Measurements from ENCODE around the gene ATMIN. TPM values are rescaled to one million over a fixed set of nuclear protein-coding genes. Genes with fewer than 3 reads are reported as not detected.

The ATMIN gene
- total RNA-seq, 1 donor from 2014 or later, result 51.4 TPM

DNA sequence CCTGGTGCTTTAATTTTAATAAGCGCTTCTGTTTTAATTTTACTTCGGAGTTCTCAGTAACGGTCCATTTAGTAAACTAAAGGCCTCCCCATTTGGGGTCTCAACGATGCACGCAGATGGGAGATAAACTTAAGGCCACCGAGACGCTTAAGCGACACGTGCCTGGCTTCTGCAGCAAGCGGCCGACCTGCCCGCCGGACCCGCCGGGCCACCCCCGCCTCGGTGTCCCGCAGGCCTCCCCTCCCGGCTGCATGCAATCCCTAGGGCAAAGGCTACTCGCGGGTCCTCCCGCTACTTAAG, 60.0 kb downstream of the ATMIN start:
- DNase-seq (ENCODE audit: low read depth, low spot score), result no peak
- Mint-ChIP-seq H3K36me3 (ENCODE audit: low read depth) (peaks cover 2% of the 10 kb centered on the region), H3K4me3 (peak overlapping the region; percentile 87), H3K27ac (ENCODE audit: unreplicated experiment) (no peak overlapping the region), H3K9me3 (peaks cover 3% of the 10 kb centered on the region), H3K4me1 (peaks cover 24% of the 10 kb centered on the region), H3K27me3 (ENCODE audit: low read depth) (no peaks in the 10 kb centered on the region)
- TF ChIP-seq, protein P1, sequence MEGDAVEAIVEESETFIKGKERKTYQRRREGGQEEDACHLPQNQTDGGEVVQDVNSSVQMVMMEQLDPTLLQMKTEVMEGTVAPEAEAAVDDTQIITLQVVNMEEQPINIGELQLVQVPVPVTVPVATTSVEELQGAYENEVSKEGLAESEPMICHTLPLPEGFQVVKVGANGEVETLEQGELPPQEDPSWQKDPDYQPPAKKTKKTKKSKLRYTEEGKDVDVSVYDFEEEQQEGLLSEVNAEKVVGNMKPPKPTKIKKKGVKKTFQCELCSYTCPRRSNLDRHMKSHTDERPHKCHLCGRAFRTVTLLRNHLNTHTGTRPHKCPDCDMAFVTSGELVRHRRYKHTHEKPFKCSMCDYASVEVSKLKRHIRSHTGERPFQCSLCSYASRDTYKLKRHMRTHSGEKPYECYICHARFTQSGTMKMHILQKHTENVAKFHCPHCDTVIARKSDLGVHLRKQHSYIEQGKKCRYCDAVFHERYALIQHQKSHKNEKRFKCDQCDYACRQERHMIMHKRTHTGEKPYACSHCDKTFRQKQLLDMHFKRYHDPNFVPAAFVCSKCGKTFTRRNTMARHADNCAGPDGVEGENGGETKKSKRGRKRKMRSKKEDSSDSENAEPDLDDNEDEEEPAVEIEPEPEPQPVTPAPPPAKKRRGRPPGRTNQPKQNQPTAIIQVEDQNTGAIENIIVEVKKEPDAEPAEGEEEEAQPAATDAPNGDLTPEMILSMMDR (conservative IDR thresholded peaks at IDR 0.05), result no peak

DNA sequence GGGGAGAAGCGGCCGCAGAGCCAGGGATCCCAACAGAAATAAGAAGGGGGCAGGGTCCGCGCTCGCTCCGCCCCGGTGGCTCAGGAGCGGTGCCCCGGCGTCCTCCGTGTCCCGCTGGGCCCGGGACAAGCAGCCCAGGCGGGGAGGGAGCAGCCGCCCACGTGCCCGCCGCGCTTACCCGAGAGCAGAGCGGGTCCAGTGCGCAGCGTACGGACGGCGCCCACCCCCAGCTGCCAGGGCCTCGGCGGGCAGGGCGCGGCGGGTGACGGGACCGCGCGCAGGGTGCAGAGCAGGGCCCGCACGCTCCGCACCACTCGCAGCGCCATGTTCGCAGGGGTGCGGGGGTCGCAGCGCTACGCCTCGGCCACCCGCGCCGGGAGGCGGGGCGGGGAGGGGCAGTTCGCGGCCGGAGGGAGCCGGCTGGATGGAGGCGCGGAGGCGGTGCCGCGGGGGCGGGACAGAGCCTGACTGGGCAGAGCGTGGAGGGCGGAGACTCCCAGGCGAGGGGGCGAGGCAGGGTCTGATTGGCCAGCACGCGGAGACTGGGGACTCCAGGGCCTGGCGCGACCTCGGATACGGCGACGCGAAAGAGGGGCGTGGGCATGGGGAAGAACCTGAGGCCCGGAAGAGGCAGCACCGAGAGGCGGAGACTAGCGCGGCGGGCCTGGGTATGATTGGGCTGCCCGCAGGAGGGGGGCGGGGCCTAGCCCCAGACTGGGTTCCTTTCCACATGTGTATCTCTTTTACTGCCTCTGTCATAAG, 60.5 kb downstream of the ATMIN start, which contains the start of gene GCSH:
GCSH (minus strand) TSS at position 443 of the 762 bp plus-strand sequence; CDS start at position 326, 117 bp downstream.
- peak; percentile 98 for DNase-seq (ENCODE audit: low read depth, low spot score)
- Mint-ChIP-seq H3K27ac (ENCODE audit: unreplicated experiment) (no peak within 1 kb of the TSS), H3K27me3 (ENCODE audit: low read depth) (no peaks in the 10 kb centered on the region), H3K9me3 (peaks cover 3% of the 10 kb centered on the region), H3K36me3 (ENCODE audit: low read depth) (peaks cover 2% of the 10 kb centered on the region), H3K4me3 (peak within 1 kb of the TSS; percentile 87), H3K4me1 (peaks cover 24% of the 10 kb centered on the region)
- TF ChIP-seq, protein P1 (conservative IDR thresholded peaks at IDR 0.05), result no peak

- peaks cover 3% of the 10 kb centered on the region for H3K9me3 Mint-ChIP-seq
- H3K4me3 Mint-ChIP-seq, result peak overlapping the region; percentile 86
- DNase-seq (ENCODE audit: low read depth, low spot score), result no peak
- H3K27me3 Mint-ChIP-seq (ENCODE audit: low read depth), result no peaks in the 10 kb centered on the region
- peaks cover 24% of the 10 kb centered on the region for H3K4me1 Mint-ChIP-seq
- no peak overlapping the region for H3K27ac Mint-ChIP-seq (ENCODE audit: unreplicated experiment)
- peaks cover 2% of the 10 kb centered on the region for H3K36me3 Mint-ChIP-seq (ENCODE audit: low read depth)
- TF ChIP-seq, protein P1 (conservative IDR thresholded peaks at IDR 0.05), result no peak
Measured at GRCh38 chr16:81096715-81097208, 61.1 kb downstream of the ATMIN start.

Other genes starting within 250 kb of the ATMIN start
- gene CDYL2, start 231.2 kb upstream of the ATMIN start, total RNA-seq, result 4.5 and 5.2 TPM in 2 replicates
- 75.0 and 87.6 TPM in 2 replicates for gene CMC2, start 29.0 kb upstream of the ATMIN start, total RNA-seq
- gene CENPN, start 28.6 kb upstream of the ATMIN start, total RNA-seq, result 66.3 TPM in 2 replicates
- gene C16orf46, start 41.4 kb downstream of the ATMIN start, total RNA-seq, result 1.8 and 2.1 TPM in 2 replicates
- 79.2 and 87.0 TPM in 2 replicates for gene GCSH, start 60.6 kb downstream of the ATMIN start, total RNA-seq
- not detected in 2 replicates for gene BCO1, start 202.8 kb downstream of the ATMIN start, total RNA-seq

Measured in neural crest cell (in vitro differentiated cells).